GM10248 (cell line): ENCODE results near the gene NOB1.

ENCODE experiments used
- CTCF ChIA-PET: fragments of 300-600 bp; sonication (Branson Sonifier 250); formaldehyde crosslinking; extraction: SDS; loops from one replicate; lab custom pipeline; 2021; ENCODE audit warnings: antibody characterized with exemption; lab: Yijun Ruan, JAX
- POLR2A ChIA-PET: fragments of 350-650 bp; sonication (Branson Sonifier 250); formaldehyde crosslinking; extraction: SDS; loops from one replicate; lab custom pipeline; 2020; ENCODE audit warnings: antibody characterized with exemption; lab: Yijun Ruan, JAX
- DNase-seq: peaks from one replicate; pipeline ENCODE4 v3.0.0; 2012; ENCODE audit errors: extremely low spot score
- CTCF ChIP-seq: IDR thresholded peaks from 2 replicates; pipeline ENCODE4 v1.5.1; 2012; ENCODE audit warnings: mild to moderate bottlenecking, low read depth; ENCODE audit errors: extremely low read depth, missing control alignments, control extremely low read depth

Gene NOB1

GRCh38 chr16:69691980-69692911 is 62.5 kb downstream of the NOB1 start:
- ChIA-PET CTCF (interaction anchor here (0.9 kb wide), 1 partner anchor 17 kb away, joined by 4 read pairs; no protein-coding TSS in a partner anchor), POLR2A (no interaction called here)
- no peak for TF ChIP-seq CTCF
- no peak for DNase-seq
